Chondrocyte (in vitro differentiated cells): ENCODE measurements around the gene NKD2. TPM values are rescaled to one million over a fixed set of nuclear protein-coding genes. Genes with fewer than 3 reads are reported as not detected.
A peak's percentile ranks its signal among the peaks of the same experiment; 100 is the strongest.

Experiments used
- DNase-seq: peaks from one replicate; pipeline ENCODE4 v3.0.0; 2021; ENCODE audit warnings: mixed read lengths, low spot score
- H3K27ac Mint-ChIP-seq: one replicate; pipeline ENCODE4 v1.8.0; 2021; ENCODE audit warnings: mild to moderate bottlenecking, moderate library complexity, mixed read lengths; ENCODE audit not compliant: unreplicated experiment
- H3K27me3 Mint-ChIP-seq: 2 replicates; pipeline ENCODE4 v1.8.0; 2021; ENCODE audit warnings: low read depth, mixed read lengths
- H3K36me3 Mint-ChIP-seq: 2 replicates; pipeline ENCODE4 v1.8.0; 2021; ENCODE audit warnings: low read depth, mixed read lengths
- H3K4me1 Mint-ChIP-seq: 2 replicates; pipeline ENCODE4 v1.8.0; 2021; ENCODE audit warnings: low read depth, mild to moderate bottlenecking, mixed read lengths
- H3K4me3 Mint-ChIP-seq: one replicate; pipeline ENCODE4 v1.8.0; 2021; ENCODE audit warnings: mild to moderate bottlenecking, moderate library complexity, mixed read lengths; ENCODE audit not compliant: unreplicated experiment
- H3K9me3 Mint-ChIP-seq: 2 replicates; pipeline ENCODE4 v1.8.0; 2021; ENCODE audit warnings: low read depth, mixed read lengths
- CTCF ChIP-seq: fragments of 200-600 bp; sonication (generic); IDR thresholded peaks from 2 replicates; pipeline ENCODE4 v1.5.0; 2021; ENCODE audit warnings: antibody characterized with exemption, mild to moderate bottlenecking, moderate library complexity
- total RNA-seq: library from RNA; stranded (reverse); gene quantifications from 3 replicates; pipeline ENCODE4 v1.2.1, GENCODE V29; 2021

Gene NKD2
- total RNA-seq, 1 donor from 2014 or later = not detected

GRCh38 chr5:1032011-1032410 lies 23.4 kb downstream of the NKD2 start:
- Mint-ChIP-seq H3K27ac (no peak overlapping the region), H3K27me3 (peaks cover 29% of the 10 kb centered on the region)
- TF ChIP-seq CTCF = no peak

DNA sequence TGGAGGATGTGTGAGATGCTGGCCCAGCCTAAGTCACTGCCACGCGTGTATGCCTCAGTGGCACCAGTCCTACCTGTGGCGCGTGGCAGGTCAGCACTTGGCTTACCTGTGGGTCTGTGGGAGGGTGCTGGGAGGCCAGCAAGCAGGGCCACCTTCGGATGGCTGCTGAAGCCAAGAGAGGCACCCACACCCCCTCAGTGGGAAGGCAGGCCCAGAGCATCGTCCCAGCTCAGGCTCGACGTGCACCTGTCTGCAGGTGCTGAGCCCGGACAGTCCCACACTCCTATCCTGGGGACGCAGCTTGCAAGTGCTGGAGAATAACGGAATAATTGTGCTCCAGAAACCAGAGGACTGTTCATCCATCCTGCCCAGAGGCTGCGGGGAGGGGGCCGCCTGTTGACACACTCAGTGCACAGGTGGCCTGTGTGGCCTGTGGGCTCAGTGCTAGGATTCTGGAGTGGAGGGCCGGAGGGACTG lies 24.0 kb downstream of the NKD2 start:
- H3K4me3 Mint-ChIP-seq = no peak overlapping the region
- no peaks in the 10 kb centered on the region for H3K36me3 Mint-ChIP-seq
- peak; percentile 76 for DNase-seq
- no peaks in the 10 kb centered on the region for H3K9me3 Mint-ChIP-seq
- no peak for TF ChIP-seq CTCF
- peaks cover 29% of the 10 kb centered on the region for H3K27me3 Mint-ChIP-seq
- no peak overlapping the region for H3K27ac Mint-ChIP-seq
- H3K4me1 Mint-ChIP-seq = no peaks in the 10 kb centered on the region

More at GRCh38 chr5:1032011-1032410, 23.4 kb downstream of the NKD2 start:
- peak; percentile 81 for DNase-seq
- H3K4me1 Mint-ChIP-seq = no peaks in the 10 kb centered on the region
- no peaks in the 10 kb centered on the region for H3K9me3 Mint-ChIP-seq
- no peaks in the 10 kb centered on the region for H3K36me3 Mint-ChIP-seq
- H3K4me3 Mint-ChIP-seq = no peak overlapping the region

DNA sequence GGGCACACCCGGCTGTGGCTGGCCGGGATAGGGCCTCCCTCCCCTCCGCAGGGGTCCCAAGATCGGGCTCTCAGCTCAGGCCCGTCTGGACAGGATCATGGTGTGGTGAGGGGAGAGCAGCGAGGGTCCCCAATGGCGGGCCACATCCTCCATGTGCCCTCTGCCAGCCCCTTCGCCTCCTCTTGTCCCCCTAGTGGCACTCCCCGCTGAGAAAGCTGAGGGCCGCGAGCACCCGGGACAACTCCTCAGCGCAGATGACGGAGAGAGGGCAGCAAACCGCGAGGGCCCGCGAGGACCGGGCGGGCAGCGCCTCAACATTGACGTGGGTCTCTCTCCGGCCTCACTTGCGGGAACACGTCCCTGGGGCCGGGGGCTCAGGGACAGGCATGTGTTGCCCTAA lies 24.6 kb downstream of the NKD2 start:
- Mint-ChIP-seq H3K4me1 (no peaks in the 10 kb centered on the region), H3K4me3 (no peak overlapping the region), H3K36me3 (no peaks in the 10 kb centered on the region), H3K27me3 (peaks cover 29% of the 10 kb centered on the region), H3K27ac (no peak overlapping the region), H3K9me3 (no peaks in the 10 kb centered on the region)
- peak; percentile 81 for DNase-seq
- TF ChIP-seq CTCF = no peak

DNA sequence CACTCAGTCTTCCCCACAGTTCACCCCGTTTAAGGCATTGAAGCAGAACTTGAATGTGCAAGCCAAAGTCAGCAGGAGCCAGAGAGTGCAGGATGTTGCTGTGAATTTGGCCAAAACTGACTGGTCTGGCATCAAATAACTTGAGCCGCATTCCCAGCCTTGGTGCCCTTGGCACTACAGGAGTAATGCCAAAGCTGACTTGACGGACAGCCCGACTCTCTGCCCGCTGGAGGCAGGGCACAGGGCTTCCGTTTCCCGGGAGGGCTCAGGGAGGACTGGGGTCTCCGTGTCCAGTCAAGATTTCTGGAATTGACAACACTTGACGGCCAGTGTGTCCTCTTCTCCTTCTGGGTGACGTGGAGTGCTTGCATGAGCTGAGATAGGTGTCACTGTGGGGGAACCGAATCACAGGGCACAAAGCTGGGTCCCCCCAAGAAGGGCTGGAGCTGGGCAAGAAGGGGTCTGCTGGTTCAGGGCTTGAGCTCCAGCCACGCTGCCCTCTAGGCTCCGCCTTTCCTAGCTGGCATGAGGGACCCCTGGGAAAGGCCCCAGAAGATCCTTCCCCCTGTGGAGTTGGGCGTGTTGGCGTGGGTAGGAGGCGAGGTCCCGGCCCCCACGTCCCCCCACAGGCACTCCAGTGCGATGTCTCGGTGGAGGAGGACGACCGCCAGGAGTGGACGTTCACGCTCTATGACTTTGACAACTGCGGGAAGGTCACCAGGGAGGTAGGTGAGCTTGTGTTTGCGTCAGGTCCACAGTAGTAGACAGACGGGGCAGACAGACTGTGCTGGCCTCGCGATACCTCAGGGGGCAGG lies 25.2 kb downstream of the NKD2 start:
- Mint-ChIP-seq H3K9me3 (no peaks in the 10 kb centered on the region), H3K27ac (no peak overlapping the region), H3K4me3 (no peak overlapping the region), H3K4me1 (no peaks in the 10 kb centered on the region), H3K27me3 (peaks cover 29% of the 10 kb centered on the region), H3K36me3 (no peaks in the 10 kb centered on the region)
- DNase-seq = peak; percentile 51
- TF ChIP-seq CTCF = no peak

- TF ChIP-seq CTCF = no peak
- Mint-ChIP-seq H3K4me1 (no peaks in the 10 kb centered on the region), H3K9me3 (no peaks in the 10 kb centered on the region), H3K4me3 (no peak overlapping the region), H3K36me3 (no peaks in the 10 kb centered on the region), H3K27ac (no peak overlapping the region), H3K27me3 (peaks cover 25% of the 10 kb centered on the region)
- DNase-seq = peak; percentile 73
These were observed 25.9 kb downstream of the NKD2 start for GRCh38 chr5:1034421-1034905.
